HepG2 (cell line): ENCODE measurements around the gene KIF2C. TPM values are rescaled to one million over a fixed set of nuclear protein-coding genes. Genes with fewer than 3 reads are reported as not detected.
A peak's percentile ranks its signal among the peaks of the same experiment; 100 is the strongest.

Source experiments
- AKNA ChIP-seq: sonication (generic); formaldehyde crosslinking; IDR thresholded peaks from 2 replicates; pipeline ENCODE4 v1.4.0; 2020; ENCODE audit warnings: missing genetic modification reagents, borderline replicate concordance
- ETS1 ChIP-seq: sonication (generic); formaldehyde crosslinking; IDR thresholded peaks from 2 replicates; pipeline ENCODE4 v1.4.0; 2020; ENCODE audit warnings: missing genetic modification reagents
- HNRNPH1 ChIP-seq: fragments of 200-400 bp; formaldehyde crosslinking; optimal IDR thresholded peaks from 2 replicates; pipeline ENCODE3; 2017; ENCODE audit warnings: mild to moderate bottlenecking, low read depth, low read length
- PBX2 ChIP-seq: IDR thresholded peaks from 2 replicates; pipeline ENCODE4 v1.6.1; 2016; ENCODE audit warnings: control low read depth
- PHF8 ChIP-seq: sonication (generic); formaldehyde crosslinking; IDR thresholded peaks from 2 replicates; pipeline ENCODE4 v1.5.0; 2020; ENCODE audit warnings: missing genetic modification reagents
- REXO4 ChIP-seq: sonication (generic); formaldehyde crosslinking; IDR thresholded peaks from 2 replicates; pipeline ENCODE4 v1.8.0; 2022; ENCODE audit warnings: missing genetic modification reagents, mild to moderate bottlenecking, borderline replicate concordance
- SIN3B ChIP-seq: fragments of 150-350 bp; IDR thresholded peaks from 2 replicates; pipeline ENCODE4 v1.6.1; 2014; ENCODE audit warnings: low read length
- SKIL ChIP-seq: sonication (generic); formaldehyde crosslinking; IDR thresholded peaks from 2 replicates; pipeline ENCODE4 v1.8.0; 2022; ENCODE audit warnings: missing genetic modification reagents, mild to moderate bottlenecking, moderate library complexity, borderline replicate concordance
- SOX5 ChIP-seq: IDR thresholded peaks from 2 replicates; pipeline ENCODE4 v1.6.1; 2016; ENCODE audit warnings: borderline replicate concordance
- ZNF142 ChIP-seq: sonication (generic); formaldehyde crosslinking; IDR thresholded peaks from 2 replicates; pipeline ENCODE4 v1.4.0; 2020; ENCODE audit warnings: missing genetic modification reagents
- ZNF34 ChIP-seq: sonication (generic); formaldehyde crosslinking; IDR thresholded peaks from 2 replicates; pipeline ENCODE4 v1.4.0; 2020; ENCODE audit warnings: mild to moderate bottlenecking, missing genetic modification reagents, borderline replicate concordance
- polyA plus RNA-seq, 8 experiments: library from polyadenylated mRNA; depleted of rRNA in 3 of 8; stranded (reverse) in 7 of 8; unstranded in 1 of 8; fragments of >200 nt; fragmentation: Illumina TruSeq in 4 of 8; extraction: Trizol in 4 of 8; gene quantifications; 2 replicates each; pipeline versions ENCODE4 v1.2.1 to v1.2.3, GENCODE V29; 2011 to 2016; ENCODE audit warnings: low read depth in 4 of 8, missing spikeins in 1 of 8, mixed read lengths in 1 of 8; ENCODE audit not compliant: insufficient read depth in 1 of 8
- total RNA-seq, 5 experiments: library from RNA; depleted of rRNA; stranded (reverse); fragments of >200 nt; fragmentation: Illumina TruSeq; extraction: Trizol; gene quantifications; 2 replicates each; pipeline ENCODE4 v1.2.3, GENCODE V29; 2016; ENCODE audit warnings: low read depth in 1 of 5

The KIF2C gene
- total and polyA plus RNA-seq, 2 of the 13 experiments (the other 11 are each of a cell fraction or from before 2014, with no cell fraction given): 29.7 to 53.7 TPM

- TF ChIP-seq ZNF142 (CRISPR knock-in tag) (peak; percentile 77; the same call in 1 of the 2 replicates), AKNA (peak; percentile 77; the same call in 1 of the 2 replicates), PBX2 (CRISPR knock-in tag) (0 out of 2 replicates have a peak, but pooled peaks have one; percentile 35), ETS1 (CRISPR knock-in tag) (peak; percentile 86), HNRNPH1 (no peak), REXO4 (CRISPR knock-in tag) (0 out of 2 replicates have a peak, but pooled peaks have one; percentile 62), SIN3B (peak; percentile 50; the same call in 1 of the 2 replicates), PHF8 (peak; percentile 93), SKIL (CRISPR knock-in tag) (no peak), ZNF34 (no peak), SOX5 (CRISPR knock-in tag) (no peak; the same call in 1 of the 2 replicates)
Measured at GRCh38 chr1:44775078-44775929, 35.7 kb downstream of the KIF2C start, which contains the start of gene RPS8 (continued).
